K562 (cell line): ENCODE measurements around the gene CBX4. TPM values are rescaled to one million over a fixed set of nuclear protein-coding genes. Genes with fewer than 3 reads are reported as not detected.
A peak's percentile ranks its signal among the peaks of the same experiment; 100 is the strongest.

Experiments
- ADNP ChIP-seq: fragments of 200-800 bp; sonication (Bioruptor generic); IDR thresholded peaks from 2 replicates; pipeline ENCODE4 v1.6.1; 2016; ENCODE audit warnings: missing genetic modification characterization, missing compliant biosample characterization
- BRD9 ChIP-seq: fragments of 450-650 bp; IDR thresholded peaks from 2 replicates; pipeline ENCODE4 v1.6.1; 2018; ENCODE audit warnings: low read depth; ENCODE audit not compliant: partially characterized antibody
- CBFA2T2 ChIP-seq: fragments of 450-650 bp; conservative IDR thresholded peaks from 2 replicates; pipeline ENCODE4 v1.6.1; 2017; ENCODE audit warnings: mild to moderate bottlenecking
- CHD2 ChIP-seq: IDR thresholded peaks from 2 replicates; pipeline ENCODE4 v1.6.1; 2011; ENCODE audit warnings: low read depth, low read length
- ELF1 ChIP-seq: fragments of 200-800 bp; sonication (Bioruptor generic); IDR thresholded peaks from 2 replicates; pipeline ENCODE4 v1.6.1; 2016; ENCODE audit warnings: missing genetic modification characterization, missing compliant biosample characterization
- HDAC6 ChIP-seq: IDR thresholded peaks from 2 replicates; pipeline ENCODE4 v1.6.1; 2012; ENCODE audit warnings: low read depth, mild to moderate bottlenecking, control low read depth, inconsistent platforms, low read length, moderate library complexity
- KAT8 ChIP-seq: fragments of 450-650 bp; IDR thresholded peaks from 2 replicates; pipeline ENCODE4 v1.6.1; 2016; ENCODE audit warnings: low read depth, mild to moderate bottlenecking
- NFXL1 ChIP-seq: fragments of 450-650 bp; formaldehyde crosslinking; IDR thresholded peaks from 2 replicates; pipeline ENCODE4 v1.4.0; 2021; ENCODE audit warnings: mild to moderate bottlenecking
- NUFIP1 ChIP-seq: fragments of 450-650 bp; IDR thresholded peaks from 2 replicates; pipeline ENCODE4 v1.6.1; 2018; ENCODE audit not compliant: partially characterized antibody
- SPI1 ChIP-seq: IDR thresholded peaks from 2 replicates; pipeline ENCODE4 v1.6.1; 2011; ENCODE audit warnings: low read depth, low read length, control low read depth, borderline replicate concordance
- XRCC5 ChIP-seq: fragments of 200-400 bp; formaldehyde crosslinking; IDR thresholded peaks from 2 replicates; pipeline ENCODE4 v1.6.1; 2017; ENCODE audit warnings: low read depth, mild to moderate bottlenecking, low read length
- ZNF140 ChIP-seq: fragments of 250-450 bp; sonication (Bioruptor Pico); IDR thresholded peaks from 2 replicates; pipeline ENCODE4 v1.8.0; 2021; ENCODE audit warnings: moderate library complexity, mild to moderate bottlenecking, inconsistent platforms
- ZNF239 ChIP-seq: fragments of 250-450 bp; sonication (Bioruptor Pico); IDR thresholded peaks from 2 replicates; pipeline ENCODE4 v1.4.0; 2020; ENCODE audit warnings: mild to moderate bottlenecking
- ZNF347 ChIP-seq: fragments of 450-650 bp; formaldehyde crosslinking; IDR thresholded peaks from 2 replicates; pipeline ENCODE4 v1.4.0; 2020; ENCODE audit warnings: low read depth, mild to moderate bottlenecking, moderate library complexity
- ZNF436 ChIP-seq: fragments of 250-450, 450-650 bp; sonication (Bioruptor Pico); formaldehyde crosslinking; IDR thresholded peaks from 2 replicates; pipeline ENCODE4 v1.7.0; 2020; ENCODE audit warnings: mild to moderate bottlenecking
- ZNF699 ChIP-seq: fragments of 250-450 bp; sonication (Bioruptor Pico); IDR thresholded peaks from 2 replicates; pipeline ENCODE4 v1.8.0; 2021; ENCODE audit warnings: mild to moderate bottlenecking, moderate library complexity; ENCODE audit not compliant: insufficient replicate concordance
- polyA plus RNA-seq, 8 experiments: library from polyadenylated mRNA; depleted of rRNA in 4 of 8; stranded (reverse) in 5 of 8; unstranded in 3 of 8; fragments of >200 nt; fragmentation: Nextera tagmentation in 2 of 8; fragmentation: Illumina TruSeq in 1 of 8; extraction: Ambion mirVana in 2 of 8; extraction: Trizol in 1 of 8; gene quantifications; 2 replicates each; pipeline versions ENCODE4 v1.2.1 to v1.2.3, GENCODE V29; 2011 to 2014; ENCODE audit warnings: inconsistent platforms in 1 of 8, missing spikeins in 1 of 8
- total RNA-seq, 7 experiments: library from RNA; depleted of rRNA in 6 of 7; stranded (reverse); fragments of >200 nt in 6 of 7; fragmentation: Illumina TruSeq in 2 of 7; extraction: Trizol in 2 of 7; gene quantifications; 2 replicates each; pipeline versions ENCODE4 v1.2.1 to v1.2.3, GENCODE V29; 2011 to 2021; ENCODE audit warnings: low replicate concordance in 1 of 7
- TF ChIP-seq, protein P1 (sequence below): fragments of 450-650 bp; IDR thresholded peaks from 2 replicates; pipeline ENCODE4 v1.6.1; 2016; ENCODE audit warnings: low read depth, mild to moderate bottlenecking, moderate library complexity
- TF ChIP-seq, protein P2 (sequence below): sonication (generic); formaldehyde crosslinking; IDR thresholded peaks from 2 replicates; pipeline ENCODE4 v1.8.0; 2022; ENCODE audit warnings: mild to moderate bottlenecking, missing genetic modification reagents
- TF ChIP-seq, protein P3 (sequence below): fragments of 250-450 bp; sonication (Bioruptor Pico); IDR thresholded peaks from 2 replicates; pipeline ENCODE4 v1.8.0; 2021; ENCODE audit warnings: moderate library complexity, mild to moderate bottlenecking, inconsistent platforms
- TF ChIP-seq, protein P4 (sequence below): fragments of 450-650 bp; IDR thresholded peaks from 2 replicates; pipeline ENCODE4 v1.6.1; 2016; ENCODE audit warnings: borderline replicate concordance

CBX4 gene
- total and polyA plus RNA-seq, 9 of the 15 experiments (the other 6 are each of a cell fraction or from before 2014, with no cell fraction given): 0.98 to 50.5 (median 10.0) TPM

DNA sequence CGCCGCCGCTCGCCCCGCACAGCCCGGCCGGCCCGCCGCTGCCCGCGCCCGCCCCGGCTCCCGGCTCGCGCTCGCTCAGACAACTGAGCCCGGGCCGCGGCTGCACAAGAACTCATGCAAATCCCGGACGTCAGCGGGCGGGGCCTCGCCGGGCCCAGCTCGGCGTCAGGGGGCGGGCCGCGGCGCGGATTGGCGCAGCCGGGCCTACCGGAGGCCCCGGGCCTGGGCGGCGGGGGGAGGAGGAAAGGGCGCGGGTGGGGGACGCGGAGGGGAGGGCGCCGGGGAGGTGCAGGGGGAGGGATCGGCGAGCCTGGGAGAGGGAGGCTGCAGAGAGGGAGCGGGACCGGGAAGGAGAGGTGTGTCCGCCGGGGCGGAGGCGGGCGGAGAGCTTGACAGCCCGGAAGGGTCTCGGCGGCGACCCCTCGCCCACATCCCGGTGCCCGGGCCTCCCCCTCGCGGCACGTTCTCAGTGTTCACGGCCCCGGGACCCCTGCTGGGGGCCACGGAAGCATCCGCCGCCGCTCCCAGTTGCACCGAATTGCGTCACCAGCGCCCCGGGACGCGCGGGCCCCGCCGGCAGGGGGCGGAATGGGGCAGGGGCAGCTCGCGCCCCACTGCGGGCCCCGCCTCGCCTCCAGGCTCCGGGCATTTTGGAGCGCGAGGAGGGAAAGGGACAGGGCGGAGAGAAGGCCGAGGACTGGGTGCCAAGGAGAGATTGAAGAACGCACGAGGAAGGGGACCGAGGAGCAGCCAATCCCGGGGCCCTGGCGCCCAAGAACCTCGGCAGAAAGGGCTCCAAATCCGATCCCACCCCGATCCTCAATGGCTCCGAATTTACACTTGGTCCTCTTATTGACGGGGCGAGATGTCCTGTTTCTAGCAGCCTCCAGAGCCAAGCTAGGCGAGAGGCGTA is at the start of gene CBX4 (continued):
- TF ChIP-seq, protein P1, sequence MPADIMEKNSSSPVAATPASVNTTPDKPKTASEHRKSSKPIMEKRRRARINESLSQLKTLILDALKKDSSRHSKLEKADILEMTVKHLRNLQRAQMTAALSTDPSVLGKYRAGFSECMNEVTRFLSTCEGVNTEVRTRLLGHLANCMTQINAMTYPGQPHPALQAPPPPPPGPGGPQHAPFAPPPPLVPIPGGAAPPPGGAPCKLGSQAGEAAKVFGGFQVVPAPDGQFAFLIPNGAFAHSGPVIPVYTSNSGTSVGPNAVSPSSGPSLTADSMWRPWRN: no peak
- no peak for TF ChIP-seq ADNP (tag)
- no peak for TF ChIP-seq KAT8
- no peak for TF ChIP-seq HDAC6
- TF ChIP-seq, protein P2, sequence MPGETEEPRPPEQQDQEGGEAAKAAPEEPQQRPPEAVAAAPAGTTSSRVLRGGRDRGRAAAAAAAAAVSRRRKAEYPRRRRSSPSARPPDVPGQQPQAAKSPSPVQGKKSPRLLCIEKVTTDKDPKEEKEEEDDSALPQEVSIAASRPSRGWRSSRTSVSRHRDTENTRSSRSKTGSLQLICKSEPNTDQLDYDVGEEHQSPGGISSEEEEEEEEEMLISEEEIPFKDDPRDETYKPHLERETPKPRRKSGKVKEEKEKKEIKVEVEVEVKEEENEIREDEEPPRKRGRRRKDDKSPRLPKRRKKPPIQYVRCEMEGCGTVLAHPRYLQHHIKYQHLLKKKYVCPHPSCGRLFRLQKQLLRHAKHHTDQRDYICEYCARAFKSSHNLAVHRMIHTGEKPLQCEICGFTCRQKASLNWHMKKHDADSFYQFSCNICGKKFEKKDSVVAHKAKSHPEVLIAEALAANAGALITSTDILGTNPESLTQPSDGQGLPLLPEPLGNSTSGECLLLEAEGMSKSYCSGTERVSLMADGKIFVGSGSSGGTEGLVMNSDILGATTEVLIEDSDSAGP (CRISPR knock-in tag): no peak
- TF ChIP-seq CHD2: no peak
- no peak for TF ChIP-seq ZNF347 (CRISPR knock-in tag)
- peak; percentile 30; the same call in 1 of the 2 replicates for TF ChIP-seq XRCC5
- TF ChIP-seq SPI1: no peak
- peak; percentile 66 for TF ChIP-seq NUFIP1
- TF ChIP-seq BRD9: no peak
- no peak for TF ChIP-seq CBFA2T2
- peak; percentile 74 for TF ChIP-seq ELF1 (tag)
- TF ChIP-seq, protein P3, sequence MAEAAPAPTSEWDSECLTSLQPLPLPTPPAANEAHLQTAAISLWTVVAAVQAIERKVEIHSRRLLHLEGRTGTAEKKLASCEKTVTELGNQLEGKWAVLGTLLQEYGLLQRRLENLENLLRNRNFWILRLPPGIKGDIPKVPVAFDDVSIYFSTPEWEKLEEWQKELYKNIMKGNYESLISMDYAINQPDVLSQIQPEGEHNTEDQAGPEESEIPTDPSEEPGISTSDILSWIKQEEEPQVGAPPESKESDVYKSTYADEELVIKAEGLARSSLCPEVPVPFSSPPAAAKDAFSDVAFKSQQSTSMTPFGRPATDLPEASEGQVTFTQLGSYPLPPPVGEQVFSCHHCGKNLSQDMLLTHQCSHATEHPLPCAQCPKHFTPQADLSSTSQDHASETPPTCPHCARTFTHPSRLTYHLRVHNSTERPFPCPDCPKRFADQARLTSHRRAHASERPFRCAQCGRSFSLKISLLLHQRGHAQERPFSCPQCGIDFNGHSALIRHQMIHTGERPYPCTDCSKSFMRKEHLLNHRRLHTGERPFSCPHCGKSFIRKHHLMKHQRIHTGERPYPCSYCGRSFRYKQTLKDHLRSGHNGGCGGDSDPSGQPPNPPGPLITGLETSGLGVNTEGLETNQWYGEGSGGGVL (CRISPR knock-in tag): no peak
- TF ChIP-seq, protein P4, sequence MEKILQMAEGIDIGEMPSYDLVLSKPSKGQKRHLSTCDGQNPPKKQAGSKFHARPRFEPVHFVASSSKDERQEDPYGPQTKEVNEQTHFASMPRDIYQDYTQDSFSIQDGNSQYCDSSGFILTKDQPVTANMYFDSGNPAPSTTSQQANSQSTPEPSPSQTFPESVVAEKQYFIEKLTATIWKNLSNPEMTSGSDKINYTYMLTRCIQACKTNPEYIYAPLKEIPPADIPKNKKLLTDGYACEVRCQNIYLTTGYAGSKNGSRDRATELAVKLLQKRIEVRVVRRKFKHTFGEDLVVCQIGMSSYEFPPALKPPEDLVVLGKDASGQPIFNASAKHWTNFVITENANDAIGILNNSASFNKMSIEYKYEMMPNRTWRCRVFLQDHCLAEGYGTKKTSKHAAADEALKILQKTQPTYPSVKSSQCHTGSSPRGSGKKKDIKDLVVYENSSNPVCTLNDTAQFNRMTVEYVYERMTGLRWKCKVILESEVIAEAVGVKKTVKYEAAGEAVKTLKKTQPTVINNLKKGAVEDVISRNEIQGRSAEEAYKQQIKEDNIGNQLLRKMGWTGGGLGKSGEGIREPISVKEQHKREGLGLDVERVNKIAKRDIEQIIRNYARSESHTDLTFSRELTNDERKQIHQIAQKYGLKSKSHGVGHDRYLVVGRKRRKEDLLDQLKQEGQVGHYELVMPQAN: no peak
- TF ChIP-seq ZNF699 (CRISPR knock-in tag): no peak
- no peak for TF ChIP-seq NFXL1 (CRISPR knock-in tag)
- TF ChIP-seq ZNF140 (CRISPR knock-in tag): no peak
- TF ChIP-seq ZNF239: no peak; the same call in 1 of the 2 replicates
- no peak for TF ChIP-seq ZNF436 (CRISPR knock-in tag)
